Measurements from ENCODE around the gene COL8A2. TPM values are rescaled to one million over a fixed set of nuclear protein-coding genes. Genes with fewer than 3 reads are reported as not detected.

The COL8A2 gene
- polyA plus RNA-seq, 3 donors = 0.90 to 3.0 (median 1.6) TPM

DNA sequence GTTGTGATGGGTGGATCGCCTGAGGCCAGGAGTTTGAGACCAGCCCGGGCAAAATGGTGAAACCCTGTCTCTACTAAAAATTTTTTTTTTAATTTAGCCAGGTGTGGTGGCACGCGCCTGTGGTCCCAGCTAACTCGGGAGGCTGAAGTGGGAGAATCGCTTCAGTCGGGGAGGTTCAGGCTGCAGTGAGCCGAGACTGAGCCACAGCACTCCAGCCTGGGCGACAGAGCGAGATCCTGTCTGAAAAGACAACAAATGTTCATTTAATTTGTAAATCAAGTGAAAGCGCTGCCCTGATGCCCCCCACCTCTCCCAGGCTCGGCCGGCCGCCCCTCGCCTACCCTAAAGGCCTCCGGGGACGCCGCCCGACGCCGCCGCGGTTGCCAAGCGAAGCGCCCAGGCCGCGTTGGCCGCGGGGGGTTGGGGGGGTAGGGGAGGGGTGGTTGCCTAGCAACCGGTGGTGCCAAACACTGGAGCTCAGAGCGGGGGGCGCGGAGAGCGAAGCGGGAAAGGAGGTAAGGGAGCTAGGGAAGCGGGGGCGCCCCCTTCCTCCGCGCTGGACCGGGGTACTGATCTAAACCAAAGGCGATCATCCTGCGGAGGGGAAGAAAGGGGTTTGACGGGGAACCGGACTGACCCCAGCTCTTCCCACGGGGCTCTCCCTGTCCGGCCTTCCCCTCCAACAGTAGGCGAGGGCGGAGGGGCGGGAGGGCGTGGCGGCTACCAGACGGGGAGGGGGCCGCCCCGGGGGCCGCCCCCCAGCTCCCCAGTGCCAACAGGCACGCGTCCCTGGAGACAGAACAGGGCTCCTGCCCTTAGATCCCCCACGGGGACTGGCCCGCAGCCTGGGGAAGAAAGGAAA, 41.2 kb downstream of the COL8A2 start, which contains the start of gene TEKT2:
Gene TEKT2 (plus strand): TSS at position 460 of the 862 bp plus-strand sequence. CDS start 828 bp downstream, outside the sequence.
- Mint-ChIP-seq H3K36me3 (no peaks in the 10 kb centered on the region), H3K4me1 (peaks cover 11% of the 10 kb centered on the region), H3K27me3 (ENCODE audit: low read depth in 3 of 3) (peaks cover 19 to 28% (median 27%) of the 10 kb centered on the region in 3 donors), H3K27ac (peak within 1 kb of the TSS in 2 of 7 donors; percentile 2 to 74), H3K9me3 (peaks cover 0 to 3% (median 0%) of the 10 kb centered on the region in 7 donors), H3K4me3 (peak within 1 kb of the TSS; percentile 71 to 86)
- intact Hi-C loops (cut with micrococcal nuclease) = no loop called here
- WGBS (ENCODE audit: insufficient coverage) = 26% methylated on average over 24 of the region's 59 CpGs
- H4K20me1 ChIP-seq (ENCODE audit: insufficient read depth, low read length) = no peaks in the 10 kb centered on the region
- no peak within 1 kb of the TSS for H3K27ac ChIP-seq (ENCODE audit: low read depth in 1 of 2, low read length in 2 of 2)
- peaks cover 2% of the 10 kb centered on the region for H3K79me2 ChIP-seq (ENCODE audit: insufficient read depth, low read length)
- peak within 1 kb of the TSS; percentile 86 for H3K4me2 ChIP-seq (replicated peaks; ENCODE audit: extremely low read depth, low read length, poor library complexity, severe bottlenecking)
- H3K9ac ChIP-seq (ENCODE audit: insufficient read depth, low read length, poor library complexity, severe bottlenecking) = peak within 1 kb of the TSS; percentile 60
- peak within 1 kb of the TSS; percentile 92 for H2AFZ ChIP-seq (ENCODE audit: insufficient read depth, low read depth, low read length, poor library complexity, severe bottlenecking)
- H3K9me3 ChIP-seq (replicated peaks in 1 of 2; ENCODE audit: control insufficient read depth in 1 of 2, insufficient read depth in 1 of 2, low read length in 2 of 2) = no peaks in the 10 kb centered on the region
- H3K4me1 ChIP-seq (ENCODE audit: control insufficient read depth in 1 of 2, insufficient read depth in 2 of 2, low read length in 2 of 2) = peaks cover 17 to 19% of the 10 kb centered on the region in 2 donors
- DNase-seq = peak in 2 of 3 donors; percentile 37 to 53
- peaks cover 0 to 21% of the 10 kb centered on the region in 2 donors for H3K27me3 ChIP-seq (ENCODE audit: control insufficient read depth in 2 of 2, insufficient read depth in 2 of 2, low read length in 2 of 2)
- TF ChIP-seq, protein P1, sequence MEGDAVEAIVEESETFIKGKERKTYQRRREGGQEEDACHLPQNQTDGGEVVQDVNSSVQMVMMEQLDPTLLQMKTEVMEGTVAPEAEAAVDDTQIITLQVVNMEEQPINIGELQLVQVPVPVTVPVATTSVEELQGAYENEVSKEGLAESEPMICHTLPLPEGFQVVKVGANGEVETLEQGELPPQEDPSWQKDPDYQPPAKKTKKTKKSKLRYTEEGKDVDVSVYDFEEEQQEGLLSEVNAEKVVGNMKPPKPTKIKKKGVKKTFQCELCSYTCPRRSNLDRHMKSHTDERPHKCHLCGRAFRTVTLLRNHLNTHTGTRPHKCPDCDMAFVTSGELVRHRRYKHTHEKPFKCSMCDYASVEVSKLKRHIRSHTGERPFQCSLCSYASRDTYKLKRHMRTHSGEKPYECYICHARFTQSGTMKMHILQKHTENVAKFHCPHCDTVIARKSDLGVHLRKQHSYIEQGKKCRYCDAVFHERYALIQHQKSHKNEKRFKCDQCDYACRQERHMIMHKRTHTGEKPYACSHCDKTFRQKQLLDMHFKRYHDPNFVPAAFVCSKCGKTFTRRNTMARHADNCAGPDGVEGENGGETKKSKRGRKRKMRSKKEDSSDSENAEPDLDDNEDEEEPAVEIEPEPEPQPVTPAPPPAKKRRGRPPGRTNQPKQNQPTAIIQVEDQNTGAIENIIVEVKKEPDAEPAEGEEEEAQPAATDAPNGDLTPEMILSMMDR (IDR thresholded peaks at IDR 0.05) = no peak
- H3K4me3 ChIP-seq (replicated peaks in 1 of 3; ENCODE audit: low read depth in 2 of 3, low read length in 3 of 3) = peak within 1 kb of the TSS; percentile 18 to 73 (median 38)
- H3K36me3 ChIP-seq (replicated peaks in 1 of 2; ENCODE audit: control insufficient read depth in 1 of 2, insufficient read depth in 2 of 2, low read length in 2 of 2) = no peaks in the 10 kb centered on the region

DNA sequence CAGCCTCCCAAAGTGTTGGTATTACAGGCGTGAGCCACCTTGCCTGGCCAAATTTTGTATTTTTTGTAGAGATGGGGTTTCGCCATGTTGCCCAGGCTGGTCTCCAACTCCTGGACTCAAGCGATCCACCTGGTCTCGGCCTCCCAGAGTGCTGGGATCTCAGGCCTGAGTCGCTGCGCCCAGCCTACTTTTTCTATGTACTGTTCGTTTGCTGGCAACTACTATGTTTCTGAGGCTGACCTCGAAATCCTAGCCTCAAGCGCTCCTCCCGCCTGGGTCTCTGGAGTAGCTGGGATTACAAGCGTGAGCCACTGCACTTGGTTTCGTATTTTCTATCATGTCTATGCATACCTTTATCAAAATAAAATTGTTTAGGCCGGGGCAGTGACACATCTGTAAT, 41.8 kb downstream of the COL8A2 start:
- no peak overlapping the region for H3K4me2 ChIP-seq (replicated peaks; ENCODE audit: extremely low read depth, low read length, poor library complexity, severe bottlenecking)
- no peak overlapping the region for H3K9ac ChIP-seq (ENCODE audit: insufficient read depth, low read length, poor library complexity, severe bottlenecking)
- peaks cover 0 to 6% (median 0%) of the 10 kb centered on the region in 7 donors for H3K9me3 Mint-ChIP-seq
- peaks cover 11% of the 10 kb centered on the region for H3K4me1 Mint-ChIP-seq
- no peaks in the 10 kb centered on the region for H3K79me2 ChIP-seq (ENCODE audit: insufficient read depth, low read length)
- no peaks in the 10 kb centered on the region for H4K20me1 ChIP-seq (ENCODE audit: insufficient read depth, low read length)
- H3K27ac Mint-ChIP-seq = peak overlapping the region in 1 of 7 donors; percentile 2
- no peaks in the 10 kb centered on the region for H3K36me3 Mint-ChIP-seq
- no peaks in the 10 kb centered on the region for H3K36me3 ChIP-seq (replicated peaks in 1 of 2; ENCODE audit: control insufficient read depth in 1 of 2, insufficient read depth in 2 of 2, low read length in 2 of 2)
- no peaks in the 10 kb centered on the region for H3K9me3 ChIP-seq (replicated peaks in 1 of 2; ENCODE audit: control insufficient read depth in 1 of 2, insufficient read depth in 1 of 2, low read length in 2 of 2)
- no peak overlapping the region for H2AFZ ChIP-seq (ENCODE audit: insufficient read depth, low read depth, low read length, poor library complexity, severe bottlenecking)
- peaks cover 14 to 16% of the 10 kb centered on the region in 2 donors for H3K4me1 ChIP-seq (ENCODE audit: control insufficient read depth in 1 of 2, insufficient read depth in 2 of 2, low read length in 2 of 2)
- intact Hi-C loops (cut with micrococcal nuclease) = no loop called here
- H3K27me3 Mint-ChIP-seq (ENCODE audit: low read depth in 3 of 3) = peaks cover 19 to 28% (median 27%) of the 10 kb centered on the region in 3 donors
- H3K27me3 ChIP-seq (ENCODE audit: control insufficient read depth in 2 of 2, insufficient read depth in 2 of 2, low read length in 2 of 2) = peaks cover 0 to 21% of the 10 kb centered on the region in 2 donors
- 89% methylated on average over 11 of the region's 13 CpGs for WGBS (ENCODE audit: insufficient coverage)
- H3K27ac ChIP-seq (ENCODE audit: low read depth in 1 of 2, low read length in 2 of 2) = no peak overlapping the region
- H3K4me3 Mint-ChIP-seq = peak overlapping the region; percentile 71 to 86
- TF ChIP-seq, protein P1 (IDR thresholded peaks at IDR 0.05) = no peak
- DNase-seq = no peak
- no peak overlapping the region for H3K4me3 ChIP-seq (replicated peaks in 1 of 3; ENCODE audit: low read depth in 2 of 3, low read length in 3 of 3)

All from CD14-positive monocyte (primary cell).